GM12878 (cell line): Measurements from ENCODE around the gene FAM111B. TPM values are rescaled to one million over a fixed set of nuclear protein-coding genes. Genes with fewer than 3 reads are reported as not detected.

ENCODE experiments used
- ASH2L ChIP-seq: fragments of 300-600, 200-600 bp; sonication (generic); IDR thresholded peaks from 2 replicates; pipeline ENCODE4 v1.6.1; 2017; ENCODE audit warnings: low read depth, mild to moderate bottlenecking, borderline replicate concordance
- CBFB ChIP-seq: IDR thresholded peaks from 2 replicates; pipeline ENCODE4 v1.6.1; 2016; ENCODE audit warnings: antibody characterized with exemption, low read depth
- CEBPB ChIP-seq, 2 experiments: fragments of 150-350 bp in 1 of 2; IDR thresholded peaks; 2 replicates each; pipeline ENCODE4 v1.6.1; 2012 to 2014; ENCODE audit warnings: low read depth in 2 of 2, low read length in 2 of 2, borderline replicate concordance in 1 of 2, inconsistent platforms in 1 of 2
- FOXM1 ChIP-seq: IDR thresholded peaks from 2 replicates; pipeline ENCODE4 v1.6.1; 2012; ENCODE audit warnings: low read depth, mild to moderate bottlenecking, inconsistent platforms, low read length, moderate library complexity
- GATAD2B ChIP-seq: fragments of 450-650 bp; conservative IDR thresholded peaks from 2 replicates; pipeline ENCODE4 v1.6.1; 2017; ENCODE audit warnings: low read depth, mild to moderate bottlenecking, moderate library complexity
- HDAC6 ChIP-seq: fragments of 200-600 bp; sonication (generic); IDR thresholded peaks from one replicate; pipeline ENCODE4 v1.8.0; 2017; ENCODE audit warnings: antibody characterized with exemption; ENCODE audit not compliant: unreplicated experiment
- IKZF1 ChIP-seq: fragments of 450-650 bp; conservative IDR thresholded peaks from 2 replicates; pipeline ENCODE4 v1.6.1; 2017; ENCODE audit warnings: antibody characterized with exemption, mild to moderate bottlenecking
- LARP7 ChIP-seq: fragments of 450-650 bp; IDR thresholded peaks from 2 replicates; pipeline ENCODE4 v1.6.1; 2017; ENCODE audit warnings: mild to moderate bottlenecking
- MEF2B ChIP-seq: fragments of 450-650 bp; IDR thresholded peaks from 2 replicates; pipeline ENCODE4 v1.6.1; 2018; ENCODE audit warnings: mild to moderate bottlenecking, moderate library complexity; ENCODE audit not compliant: partially characterized antibody, poor library complexity, severe bottlenecking
- PAX8 ChIP-seq: fragments of 450-650 bp; IDR thresholded peaks from 2 replicates; pipeline ENCODE4 v1.6.1; 2017; ENCODE audit warnings: mild to moderate bottlenecking, moderate library complexity
- PML ChIP-seq: IDR thresholded peaks from 2 replicates; pipeline ENCODE4 v1.6.1; 2012; ENCODE audit warnings: low read length, inconsistent platforms
- RAD21 ChIP-seq: IDR thresholded peaks from 2 replicates; pipeline ENCODE4 v1.6.1; 2011; ENCODE audit warnings: mild to moderate bottlenecking, low read depth, low read length, moderate library complexity; ENCODE audit not compliant: insufficient read depth
- RAD51 ChIP-seq: fragments of 450-650 bp; IDR thresholded peaks from 2 replicates; pipeline ENCODE4 v1.6.1; 2016; ENCODE audit warnings: moderate library complexity, mild to moderate bottlenecking, inconsistent platforms
- RELB ChIP-seq: fragments of 450-650 bp; IDR thresholded peaks from 2 replicates; pipeline ENCODE4 v1.6.1; 2017; ENCODE audit warnings: low read depth, mild to moderate bottlenecking, moderate library complexity
- SMAD1 ChIP-seq: fragments of 450-650 bp; IDR thresholded peaks from 2 replicates; pipeline ENCODE4 v1.6.1; 2018; ENCODE audit warnings: mild to moderate bottlenecking, low read depth; ENCODE audit not compliant: partially characterized antibody
- SREBF1 ChIP-seq: IDR thresholded peaks from 2 replicates; pipeline ENCODE4 v1.6.1; 2012; ENCODE audit warnings: mild to moderate bottlenecking, low read length
- SREBF2 ChIP-seq: IDR thresholded peaks from 2 replicates; pipeline ENCODE4 v1.6.1; 2012; ENCODE audit warnings: mild to moderate bottlenecking, low read length
- STAT1 ChIP-seq: fragments of 450-650 bp; conservative IDR thresholded peaks from 2 replicates; pipeline ENCODE4 v1.6.1; 2014; ENCODE audit warnings: antibody characterized with exemption, mild to moderate bottlenecking
- SUPT20H ChIP-seq: IDR thresholded peaks from 2 replicates; pipeline ENCODE4 v1.6.1; 2011; ENCODE audit warnings: low read depth, mild to moderate bottlenecking, low read length, moderate library complexity, borderline replicate concordance; ENCODE audit not compliant: control insufficient read depth
- TCF7 ChIP-seq: IDR thresholded peaks from 2 replicates; pipeline ENCODE4 v1.6.1; 2014; ENCODE audit warnings: antibody characterized with exemption, borderline replicate concordance
- USF2 ChIP-seq: IDR thresholded peaks from 2 replicates; pipeline ENCODE4 v1.6.1; 2011; ENCODE audit warnings: low read depth, low read length, improper control_type of control experiment, borderline replicate concordance
- ZBED1 ChIP-seq: IDR thresholded peaks from 2 replicates; pipeline ENCODE4 v1.6.1; 2016; ENCODE audit warnings: borderline replicate concordance
- polyA plus RNA-seq, 11 experiments: library from polyadenylated mRNA; depleted of rRNA in 4 of 11; unstranded in 6 of 11; stranded (reverse) in 5 of 11; fragments of >200 nt; fragmentation: Nextera tagmentation in 4 of 11; fragmentation: Illumina TruSeq in 1 of 11; extraction: Ambion mirVana in 4 of 11; extraction: Trizol in 1 of 11; gene quantifications; 1 replicate in 1 of 11; 2 replicates in 10 of 11; pipeline versions ENCODE4 v1.2.1 to v1.2.3, GENCODE V29; 2011 to 2016; ENCODE audit warnings: inconsistent platforms in 2 of 11, missing spikeins in 2 of 11, low read depth in 1 of 11
- total RNA-seq, 4 experiments: library from RNA; depleted of rRNA in 3 of 4; stranded (reverse); fragments of >200 nt in 3 of 4; fragmentation: Illumina TruSeq in 1 of 4; extraction: Trizol in 1 of 4; gene quantifications; 2 replicates each; pipeline versions ENCODE4 v1.2.1 to v1.2.3, GENCODE V29; 2013 to 2021
- TF ChIP-seq, protein P1 (sequence below): fragments of 450-650 bp; formaldehyde crosslinking; IDR thresholded peaks from 2 replicates; pipeline ENCODE4 v1.4.0; 2020; ENCODE audit warnings: mild to moderate bottlenecking, moderate library complexity

FAM111B gene
- total and polyA plus RNA-seq, 10 of the 15 experiments (the other 5 are each of a cell fraction or from before 2014, with no cell fraction given) = 35.9 to 97.2 (median 62.1) TPM

- TF ChIP-seq, protein P1, sequence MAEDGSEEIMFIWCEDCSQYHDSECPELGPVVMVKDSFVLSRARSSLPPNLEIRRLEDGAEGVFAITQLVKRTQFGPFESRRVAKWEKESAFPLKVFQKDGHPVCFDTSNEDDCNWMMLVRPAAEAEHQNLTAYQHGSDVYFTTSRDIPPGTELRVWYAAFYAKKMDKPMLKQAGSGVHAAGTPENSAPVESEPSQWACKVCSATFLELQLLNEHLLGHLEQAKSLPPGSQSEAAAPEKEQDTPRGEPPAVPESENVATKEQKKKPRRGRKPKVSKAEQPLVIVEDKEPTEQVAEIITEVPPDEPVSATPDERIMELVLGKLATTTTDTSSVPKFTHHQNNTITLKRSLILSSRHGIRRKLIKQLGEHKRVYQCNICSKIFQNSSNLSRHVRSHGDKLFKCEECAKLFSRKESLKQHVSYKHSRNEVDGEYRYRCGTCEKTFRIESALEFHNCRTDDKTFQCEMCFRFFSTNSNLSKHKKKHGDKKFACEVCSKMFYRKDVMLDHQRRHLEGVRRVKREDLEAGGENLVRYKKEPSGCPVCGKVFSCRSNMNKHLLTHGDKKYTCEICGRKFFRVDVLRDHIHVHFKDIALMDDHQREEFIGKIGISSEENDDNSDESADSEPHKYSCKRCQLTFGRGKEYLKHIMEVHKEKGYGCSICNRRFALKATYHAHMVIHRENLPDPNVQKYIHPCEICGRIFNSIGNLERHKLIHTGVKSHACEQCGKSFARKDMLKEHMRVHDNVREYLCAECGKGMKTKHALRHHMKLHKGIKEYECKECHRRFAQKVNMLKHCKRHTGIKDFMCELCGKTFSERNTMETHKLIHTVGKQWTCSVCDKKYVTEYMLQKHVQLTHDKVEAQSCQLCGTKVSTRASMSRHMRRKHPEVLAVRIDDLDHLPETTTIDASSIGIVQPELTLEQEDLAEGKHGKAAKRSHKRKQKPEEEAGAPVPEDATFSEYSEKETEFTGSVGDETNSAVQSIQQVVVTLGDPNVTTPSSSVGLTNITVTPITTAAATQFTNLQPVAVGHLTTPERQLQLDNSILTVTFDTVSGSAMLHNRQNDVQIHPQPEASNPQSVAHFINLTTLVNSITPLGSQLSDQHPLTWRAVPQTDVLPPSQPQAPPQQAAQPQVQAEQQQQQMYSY (CRISPR knock-in tag) = no peak
- TF ChIP-seq TCF7 = no peak
- TF ChIP-seq MEF2B = peak; percentile 51
- TF ChIP-seq RAD51 = peak; percentile 55
- TF ChIP-seq FOXM1 = peak; percentile 39; the same call in 1 of the 2 replicates
- TF ChIP-seq SREBF2 = no peak
- TF ChIP-seq PML = 0 out of 2 replicates have a peak, but pooled peaks have one; percentile 32
- TF ChIP-seq ZBED1 = no peak
- peak; percentile 84 for TF ChIP-seq RELB
- TF ChIP-seq USF2 = no peak; the same call in 1 of the 2 replicates
- no peak for TF ChIP-seq SMAD1
- TF ChIP-seq GATAD2B = peak; percentile 65; the same call in 1 of the 2 replicates
- TF ChIP-seq STAT1 = peak; percentile 79; the same call in 1 of the 2 replicates
- TF ChIP-seq CEBPB (IDR thresholded peaks at IDR 0.05; ENCODE audit: borderline replicate concordance in 1 of 2, low read depth in 2 of 2, low read length in 2 of 2) = no peak
- TF ChIP-seq ASH2L = peak; percentile 100
- peak; percentile 94 for TF ChIP-seq IKZF1
- TF ChIP-seq LARP7 = peak; percentile 36; the same call in 1 of the 2 replicates
- no peak for TF ChIP-seq HDAC6
- no peak for TF ChIP-seq SREBF1
- TF ChIP-seq SUPT20H = no peak
- peak; percentile 56; the same call in 1 of the 2 replicates for TF ChIP-seq CBFB
- TF ChIP-seq RAD21 = peak; percentile 44; the same call in 1 of the 2 replicates
- TF ChIP-seq PAX8 = no peak
Observed at GRCh38 chr11:59142530-59143507, 35.8 kb downstream of the FAM111B start, which contains the start of gene FAM111A (continued).
